ENCODE data around the gene CCIN.

- no peak for TF ChIP-seq POLR2A (IDR thresholded peaks at IDR 0.05)
- no peak for TF ChIP-seq CTCF (IDR thresholded peaks at IDR 0.05)
Measured at GRCh38 chr9:36191290-36191645, 22.1 kb downstream of the CCIN start.
